GM19324 (cell line): ENCODE results near the gene NLRP7.
"Not testable (repeated sequence)": the region's sequence is repeated elsewhere in the genome, so short reads cannot be mapped to it uniquely, and the experiment has no call there.

Experiments
- ATAC-seq: cut with Tn5 transposase; IDR thresholded peaks from one replicate; pipeline ENCODE4 v1.9.1; 2021; ENCODE audit warnings: mild to moderate bottlenecking, moderate library complexity; ENCODE audit not compliant: unreplicated experiment, low FRiP score

NLRP7 gene

GRCh38 chr19:54947381-54947780 lies at the start of gene NLRP7:
Gene NLRP7, minus strand, starts transcription at chr19:54947530.
- ATAC-seq: no peak

GRCh38 chr19:54995561-54995960 lies 48.2 kb upstream of the NLRP7 start:
- no peak for ATAC-seq

- not testable (repeated sequence) for ATAC-seq
These were observed 42.2 kb upstream of the NLRP7 start for GRCh38 chr19:54989531-54989930.

- ATAC-seq: not testable (repeated sequence)
These were observed 35.2 kb upstream of the NLRP7 start for GRCh38 chr19:54982562-54982961.

GRCh38 chr19:54973229-54974090 lies 26.1 kb upstream of the NLRP7 start:
- ATAC-seq: not testable (repeated sequence)

- not testable (repeated sequence) for ATAC-seq
These were observed 24.1 kb upstream of the NLRP7 start for GRCh38 chr19:54971446-54971845.

GRCh38 chr19:54969647-54970046 lies 22.3 kb upstream of the NLRP7 start:
- ATAC-seq: no peak

GRCh38 chr19:54967611-54968010 lies 20.3 kb upstream of the NLRP7 start:
- no peak for ATAC-seq

GRCh38 chr19:54965055-54965454 lies 17.7 kb upstream of the NLRP7 start:
- not testable (repeated sequence) for ATAC-seq

GRCh38 chr19:54959840-54960239 lies 12.5 kb upstream of the NLRP7 start:
- ATAC-seq: no peak

- ATAC-seq: no peak
These were observed 8.0 kb upstream of the NLRP7 start for GRCh38 chr19:54955376-54955775.

- not testable (repeated sequence) for ATAC-seq
These were observed 6.0 kb upstream of the NLRP7 start for GRCh38 chr19:54953345-54953713.

- no peak for ATAC-seq
These were observed 5.4 kb upstream of the NLRP7 start for GRCh38 chr19:54952591-54953344.

- not testable (repeated sequence) for ATAC-seq
These were observed 3.2 kb upstream of the NLRP7 start for GRCh38 chr19:54950580-54950979.

- no peak for ATAC-seq
These were observed 2.1 kb upstream of the NLRP7 start for GRCh38 chr19:54949412-54949811.

GRCh38 chr19:54943772-54944361 lies 3.5 kb downstream of the NLRP7 start:
- ATAC-seq: not testable (repeated sequence)

- ATAC-seq: not testable (repeated sequence)
These were observed 7.8 kb downstream of the NLRP7 start for GRCh38 chr19:54939538-54939937.

GRCh38 chr19:54938906-54939305 lies 8.4 kb downstream of the NLRP7 start:
- no peak for ATAC-seq

- ATAC-seq: peak; percentile 49
These were observed 9.4 kb downstream of the NLRP7 start for GRCh38 chr19:54937926-54938325.

- ATAC-seq: no peak
These were observed 19.0 kb downstream of the NLRP7 start for GRCh38 chr19:54928299-54928698.

GRCh38 chr19:54923276-54923675 lies 24.1 kb downstream of the NLRP7 start:
- ATAC-seq: no peak
